ENCODE results near the gene VPS16.
A peak's percentile ranks its signal among the peaks of the same experiment; 100 is the strongest.

Gene VPS16

GRCh38 chr20:2874456-2874855 lies 33.9 kb downstream of the VPS16 start:
- TF ChIP-seq, protein P1, sequence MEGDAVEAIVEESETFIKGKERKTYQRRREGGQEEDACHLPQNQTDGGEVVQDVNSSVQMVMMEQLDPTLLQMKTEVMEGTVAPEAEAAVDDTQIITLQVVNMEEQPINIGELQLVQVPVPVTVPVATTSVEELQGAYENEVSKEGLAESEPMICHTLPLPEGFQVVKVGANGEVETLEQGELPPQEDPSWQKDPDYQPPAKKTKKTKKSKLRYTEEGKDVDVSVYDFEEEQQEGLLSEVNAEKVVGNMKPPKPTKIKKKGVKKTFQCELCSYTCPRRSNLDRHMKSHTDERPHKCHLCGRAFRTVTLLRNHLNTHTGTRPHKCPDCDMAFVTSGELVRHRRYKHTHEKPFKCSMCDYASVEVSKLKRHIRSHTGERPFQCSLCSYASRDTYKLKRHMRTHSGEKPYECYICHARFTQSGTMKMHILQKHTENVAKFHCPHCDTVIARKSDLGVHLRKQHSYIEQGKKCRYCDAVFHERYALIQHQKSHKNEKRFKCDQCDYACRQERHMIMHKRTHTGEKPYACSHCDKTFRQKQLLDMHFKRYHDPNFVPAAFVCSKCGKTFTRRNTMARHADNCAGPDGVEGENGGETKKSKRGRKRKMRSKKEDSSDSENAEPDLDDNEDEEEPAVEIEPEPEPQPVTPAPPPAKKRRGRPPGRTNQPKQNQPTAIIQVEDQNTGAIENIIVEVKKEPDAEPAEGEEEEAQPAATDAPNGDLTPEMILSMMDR (IDR thresholded peaks at IDR 0.05; ENCODE audit: control insufficient read depth, insufficient read depth, low read depth, low read length, missing control alignments): no peak
- no peak for DNase-seq (ENCODE audit: low read depth)
- H3K4me3 ChIP-seq (ENCODE audit: control insufficient read depth, low read depth, low read length): peak overlapping the region; percentile 92

- TF ChIP-seq, protein P1 (IDR thresholded peaks at IDR 0.05; ENCODE audit: control insufficient read depth, insufficient read depth, low read depth, low read length, missing control alignments): no peak
- H3K4me3 ChIP-seq (ENCODE audit: control insufficient read depth, low read depth, low read length): no peak overlapping the region
- no peak for DNase-seq (ENCODE audit: low read depth)
Measured at GRCh38 chr20:2875690-2876203, 35.2 kb downstream of the VPS16 start.

DNA sequence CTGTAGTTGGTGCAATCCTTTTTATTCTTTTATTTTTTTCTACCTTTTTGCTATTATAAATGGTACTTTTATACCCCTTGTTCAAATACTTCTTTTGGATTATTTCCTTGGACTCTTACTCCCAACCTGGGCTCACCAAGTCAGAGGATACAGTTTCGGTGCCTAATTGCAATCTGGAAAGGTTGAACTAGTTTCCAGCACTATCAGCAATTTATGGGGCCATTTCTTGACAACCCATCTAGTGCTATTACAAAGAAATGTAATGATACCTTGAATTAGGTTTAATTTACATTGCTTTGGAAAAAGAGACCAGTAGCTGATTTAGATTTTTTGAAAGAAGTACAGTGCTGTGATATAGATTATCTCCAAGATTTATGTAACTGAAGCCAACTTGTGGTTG lies 38.0 kb downstream of the VPS16 start:
- H3K4me3 ChIP-seq (ENCODE audit: control insufficient read depth, low read depth, low read length): no peak overlapping the region
- DNase-seq (ENCODE audit: low read depth): no peak
- TF ChIP-seq, protein P1 (IDR thresholded peaks at IDR 0.05; ENCODE audit: control insufficient read depth, insufficient read depth, low read depth, low read length, missing control alignments): no peak

DNA sequence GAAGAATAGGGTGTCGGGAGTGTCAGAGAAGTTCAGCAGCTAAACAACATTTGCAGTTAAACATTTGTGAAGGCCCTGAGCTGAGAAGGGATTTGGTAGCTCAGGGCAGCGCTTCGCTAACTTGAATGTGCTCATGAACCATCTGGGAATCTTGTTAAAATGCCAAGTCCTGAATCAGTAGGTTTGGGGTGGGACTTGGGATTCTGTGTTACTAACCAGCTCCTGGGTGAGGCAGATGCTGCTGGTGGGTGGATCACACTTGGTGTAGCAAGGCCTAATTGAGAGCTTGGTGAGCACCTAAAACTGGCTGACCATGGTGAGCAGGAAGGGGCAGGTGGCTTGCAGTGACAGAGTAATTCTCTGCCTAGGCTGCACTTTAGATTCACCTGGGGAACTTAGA lies 38.6 kb downstream of the VPS16 start:
- peak; percentile 71 for DNase-seq (ENCODE audit: low read depth)
- TF ChIP-seq, protein P1 (IDR thresholded peaks at IDR 0.05; ENCODE audit: control insufficient read depth, insufficient read depth, low read depth, low read length, missing control alignments): no peak
- H3K4me3 ChIP-seq (ENCODE audit: control insufficient read depth, low read depth, low read length): no peak overlapping the region

DNA sequence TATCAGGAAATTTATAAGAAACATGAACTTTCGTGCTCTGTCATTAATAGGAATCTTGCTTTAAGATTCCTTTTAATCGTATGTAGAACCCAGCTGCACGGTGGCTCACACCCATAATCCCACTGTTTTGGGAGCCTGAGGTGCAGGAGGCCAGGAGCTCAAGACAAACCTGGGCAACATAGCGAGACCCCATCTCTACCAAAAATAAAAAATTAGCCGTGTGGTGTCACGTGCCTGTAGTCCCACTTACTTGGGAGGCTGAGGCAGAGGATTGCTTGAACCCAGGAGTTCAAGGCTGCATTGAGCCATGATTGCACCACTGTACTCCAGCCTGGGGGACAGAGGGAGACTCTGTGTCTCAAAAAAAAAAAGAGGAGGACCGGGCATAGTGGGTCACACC lies 40.1 kb downstream of the VPS16 start:
- DNase-seq (ENCODE audit: low read depth): no peak
- TF ChIP-seq, protein P1 (IDR thresholded peaks at IDR 0.05; ENCODE audit: control insufficient read depth, insufficient read depth, low read depth, low read length, missing control alignments): no peak
- no peak overlapping the region for H3K4me3 ChIP-seq (ENCODE audit: control insufficient read depth, low read depth, low read length)

DNA sequence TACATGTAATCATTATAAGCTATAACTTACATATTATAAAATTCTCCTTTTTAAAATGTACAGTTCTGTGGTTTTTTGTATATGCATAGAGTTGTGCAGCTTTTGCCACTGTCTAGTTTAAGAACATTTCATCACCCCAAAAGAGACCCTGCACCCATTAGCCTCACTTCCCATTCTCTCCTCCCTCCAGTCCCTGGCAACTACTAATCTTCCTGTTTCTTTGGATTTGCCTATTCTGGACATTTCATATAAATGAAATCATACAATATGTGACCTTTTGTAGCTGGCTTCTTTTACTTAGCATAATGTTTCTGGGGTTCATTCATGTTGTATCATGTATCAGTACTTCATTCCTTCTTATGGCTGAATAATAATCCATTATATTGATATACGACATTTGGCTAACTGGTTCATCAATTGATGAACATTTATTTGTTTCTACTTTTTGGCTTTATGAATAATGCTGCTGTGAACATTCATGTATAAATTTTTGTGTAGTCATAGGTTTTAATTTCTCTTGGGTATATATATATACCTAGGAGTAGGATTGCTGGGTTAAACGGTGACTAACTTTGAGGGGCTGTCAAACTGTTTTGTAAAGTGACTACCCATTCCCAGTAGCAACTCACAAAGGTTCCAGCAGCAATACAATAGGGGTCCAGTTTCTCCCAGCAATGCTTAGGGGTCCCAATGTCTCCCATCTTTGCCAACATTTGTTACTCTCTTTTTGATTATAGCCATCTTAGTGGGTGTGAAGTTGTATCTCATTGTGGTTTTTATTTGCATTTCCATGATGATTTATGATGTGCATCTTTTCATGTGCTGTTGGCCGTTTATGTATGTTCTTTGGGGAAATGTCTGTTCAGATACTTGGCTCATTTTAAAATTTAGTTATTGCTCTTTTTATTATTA lies 43.4 kb downstream of the VPS16 start:
- DNase-seq (ENCODE audit: low read depth): no peak
- TF ChIP-seq, protein P1 (IDR thresholded peaks at IDR 0.05; ENCODE audit: control insufficient read depth, insufficient read depth, low read depth, low read length, missing control alignments): no peak
- no peak overlapping the region for H3K4me3 ChIP-seq (ENCODE audit: control insufficient read depth, low read depth, low read length)

Data from AG09309 (cell line).